Kidney (tissue), 14 donors: Measurements from ENCODE around the gene CEMIP2. TPM values are rescaled to one million over a fixed set of nuclear protein-coding genes. Genes with fewer than 3 reads are reported as not detected.

Source experiments
- DNase-seq, 5 donors: peaks; one replicate each; pipeline ENCODE4 v3.0.0-alpha.2; 2013 to 2020
- FAIRE-seq: peaks from 2 replicates; lab custom pipeline; 2012; peaks lifted over from hg19 to GRCh38; lab: Jason Lieb, UNC
- H3K27ac ChIP-seq, 2 donors: one replicate each; pipeline ENCODE4 v1.7.0; 2013; ENCODE audit warnings: low read depth in 2 of 2, low read length in 2 of 2, inconsistent platforms in 1 of 2
- H3K27me3 ChIP-seq: one replicate; pipeline ENCODE4 v1.7.1; 2013; ENCODE audit warnings: low read length, inconsistent platforms; ENCODE audit not compliant: control insufficient read depth, insufficient read depth
- H3K36me3 ChIP-seq, 3 donors: one replicate each; pipeline versions ENCODE4 v1.7.0 to v1.7.1; 2013; ENCODE audit warnings: low read length in 3 of 3, control low read depth in 1 of 3, inconsistent platforms in 1 of 3; ENCODE audit not compliant: insufficient read depth in 3 of 3, control insufficient read depth in 2 of 3
- H3K4me1 ChIP-seq, 3 donors: one replicate each; pipeline versions ENCODE4 v1.7.0 to v1.7.1; 2013; ENCODE audit warnings: low read length in 3 of 3, inconsistent platforms in 1 of 3, low read depth in 1 of 3; ENCODE audit not compliant: control insufficient read depth in 2 of 3, insufficient read depth in 2 of 3
- H3K4me3 ChIP-seq, 3 donors: one replicate each; pipeline versions ENCODE4 v1.7.0 to v1.8.1; 2013; ENCODE audit warnings: low read length in 3 of 3, control low read depth in 1 of 3, inconsistent platforms in 1 of 3
- H3K9ac ChIP-seq, 3 donors: one replicate each; pipeline versions ENCODE4 v1.7.0 to v1.7.1; 2013; ENCODE audit warnings: low read length in 3 of 3, control low read depth in 1 of 3, inconsistent platforms in 1 of 3
- H3K9me3 ChIP-seq, 3 donors: one replicate each; pipeline versions ENCODE4 v1.7.0 to v1.7.1; 2013; ENCODE audit warnings: low read length in 3 of 3, control low read depth in 1 of 3, inconsistent platforms in 1 of 3; ENCODE audit not compliant: control insufficient read depth in 2 of 3, insufficient read depth in 1 of 3
- intact Hi-C: fragments of 100-400 bp; cut with DNase I; formaldehyde crosslinking; loops from one replicate; pipeline ENCODE4 v1.11.1; 2022
- polyA plus RNA-seq: library from polyadenylated mRNA; stranded (reverse); fragments of 350-450 nt; fragmentation: Illumina TruSeq; extraction: RNeasy Lipid Tissue Mini Kit (QIAGEN cat#74804); gene quantifications from one replicate; pipeline ENCODE4 v1.2.3, GENCODE V29; 2014; ENCODE audit warnings: low read depth, low replicate concordance; ENCODE audit not compliant: insufficient read depth
- total RNA-seq: library from RNA; stranded (reverse); fragmentation: NEBNext Ultra II Directional; extraction: Animal tissue kit (Norgen Biotek cat#: 25700); gene quantifications from one replicate; pipeline ENCODE4 v1.2.1, GENCODE V29; 2021
- TF ChIP-seq, protein P1 (sequence below): IDR thresholded peaks from 3 replicates; pipeline ENCODE4 v1.5.1; 2012; ENCODE audit warnings: mild to moderate bottlenecking, moderate library complexity, borderline replicate concordance; ENCODE audit not compliant: insufficient read depth; ENCODE audit errors: extremely low read depth
- donor health status: control.
- donor health status: control.
- donor health status: control.
- donor health status: control.
- donor health status: control.
- donor health status: DM: yes; HTN: yes; CAD: no.
- donor health status: Normal renal cell carcinoma (clear cell type).

Gene CEMIP2
- total and polyA plus RNA-seq, 2 donors from 2014 or later: 13.9 to 70.7 TPM

DNA sequence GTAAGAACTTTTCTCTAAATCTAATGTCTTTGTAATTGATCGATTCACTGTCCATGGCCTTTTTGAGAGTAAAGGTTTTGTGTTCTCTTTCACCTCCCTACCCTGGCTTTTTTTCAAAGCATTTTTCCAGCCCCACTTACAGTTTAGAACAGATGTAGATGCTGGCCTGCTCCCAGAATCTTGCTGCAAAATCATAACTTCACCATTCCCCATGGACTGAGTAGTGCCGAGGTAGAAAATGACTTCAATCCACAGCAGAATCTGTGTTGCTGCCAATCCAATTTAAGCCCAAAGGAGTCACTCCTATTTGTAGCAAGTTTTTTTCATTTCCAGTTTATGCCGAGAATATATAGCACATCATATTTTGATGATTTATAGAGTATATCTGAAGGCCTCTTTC lies 46.5 kb upstream of the CEMIP2 start:
- Histone ChIP-seq H3K4me3 (no peak overlapping the region), H3K27me3 (no peaks in the 10 kb centered on the region), H3K9me3 (no peaks in the 10 kb centered on the region), H3K27ac (no peak overlapping the region), H3K9ac (no peak overlapping the region), H3K36me3 (no peaks in the 10 kb centered on the region), H3K4me1 (peaks cover 0 to 2% (median 0%) of the 10 kb centered on the region in 3 donors)
- DNase-seq (no peak), FAIRE-seq (no peak)
- intact Hi-C loops: no loop called here
- TF ChIP-seq, protein P1, sequence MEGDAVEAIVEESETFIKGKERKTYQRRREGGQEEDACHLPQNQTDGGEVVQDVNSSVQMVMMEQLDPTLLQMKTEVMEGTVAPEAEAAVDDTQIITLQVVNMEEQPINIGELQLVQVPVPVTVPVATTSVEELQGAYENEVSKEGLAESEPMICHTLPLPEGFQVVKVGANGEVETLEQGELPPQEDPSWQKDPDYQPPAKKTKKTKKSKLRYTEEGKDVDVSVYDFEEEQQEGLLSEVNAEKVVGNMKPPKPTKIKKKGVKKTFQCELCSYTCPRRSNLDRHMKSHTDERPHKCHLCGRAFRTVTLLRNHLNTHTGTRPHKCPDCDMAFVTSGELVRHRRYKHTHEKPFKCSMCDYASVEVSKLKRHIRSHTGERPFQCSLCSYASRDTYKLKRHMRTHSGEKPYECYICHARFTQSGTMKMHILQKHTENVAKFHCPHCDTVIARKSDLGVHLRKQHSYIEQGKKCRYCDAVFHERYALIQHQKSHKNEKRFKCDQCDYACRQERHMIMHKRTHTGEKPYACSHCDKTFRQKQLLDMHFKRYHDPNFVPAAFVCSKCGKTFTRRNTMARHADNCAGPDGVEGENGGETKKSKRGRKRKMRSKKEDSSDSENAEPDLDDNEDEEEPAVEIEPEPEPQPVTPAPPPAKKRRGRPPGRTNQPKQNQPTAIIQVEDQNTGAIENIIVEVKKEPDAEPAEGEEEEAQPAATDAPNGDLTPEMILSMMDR: no peak

DNA sequence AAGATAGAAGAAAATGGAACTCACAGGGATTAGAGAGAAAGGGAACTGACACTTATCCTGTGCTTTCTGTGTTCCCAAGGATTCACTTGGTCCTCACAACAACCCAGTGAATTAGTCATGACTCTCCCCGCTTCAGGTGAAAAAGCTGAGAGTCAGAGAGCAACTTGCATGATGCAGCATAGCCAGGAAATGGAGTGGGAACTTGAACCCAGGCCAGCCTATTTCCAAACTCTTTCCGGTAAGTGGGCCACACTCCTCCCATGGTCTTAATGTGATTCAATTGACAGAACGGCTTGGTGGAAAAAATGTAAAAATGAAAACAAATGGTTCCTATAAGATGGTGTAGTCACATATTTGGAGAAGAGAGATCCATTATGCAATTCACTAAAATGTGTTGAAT lies 45.9 kb upstream of the CEMIP2 start:
- no peak for DNase-seq
- H3K9me3 ChIP-seq: no peaks in the 10 kb centered on the region
- no peak overlapping the region for H3K9ac ChIP-seq
- peaks cover 0 to 2% (median 0%) of the 10 kb centered on the region in 3 donors for H3K4me1 ChIP-seq
- H3K4me3 ChIP-seq: no peak overlapping the region
- intact Hi-C loops: no loop called here
- no peak for FAIRE-seq
- no peaks in the 10 kb centered on the region for H3K27me3 ChIP-seq
- H3K36me3 ChIP-seq: no peaks in the 10 kb centered on the region
- H3K27ac ChIP-seq: no peak overlapping the region
- TF ChIP-seq, protein P1: no peak

DNA sequence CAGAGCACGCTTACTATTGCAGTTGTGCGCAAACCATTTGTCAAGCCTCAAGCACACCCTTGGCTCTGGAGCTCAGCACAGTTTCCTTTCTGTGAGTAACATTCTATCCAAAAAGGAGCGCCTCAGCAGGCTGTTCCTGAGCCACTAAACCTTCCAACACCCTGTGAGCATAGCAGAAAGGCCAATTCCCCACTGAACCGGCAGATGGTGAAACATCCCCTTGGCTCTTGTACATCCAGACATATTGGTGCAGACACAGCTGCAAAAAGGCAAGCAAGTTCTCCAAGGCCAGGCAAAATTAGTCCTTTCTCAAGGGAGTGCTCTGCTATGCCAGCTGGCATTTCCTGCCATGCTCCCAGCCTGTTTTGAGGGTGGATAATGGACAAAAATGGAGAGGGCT lies 44.1 kb upstream of the CEMIP2 start:
- DNase-seq (no peak), FAIRE-seq (no peak)
- Histone ChIP-seq H3K4me3 (no peak overlapping the region), H3K27ac (no peak overlapping the region), H3K27me3 (no peaks in the 10 kb centered on the region), H3K9me3 (no peaks in the 10 kb centered on the region), H3K9ac (no peak overlapping the region), H3K36me3 (no peaks in the 10 kb centered on the region), H3K4me1 (peaks cover 0 to 2% (median 0%) of the 10 kb centered on the region in 3 donors)
- intact Hi-C loops: no loop called here
- TF ChIP-seq, protein P1: no peak

DNA sequence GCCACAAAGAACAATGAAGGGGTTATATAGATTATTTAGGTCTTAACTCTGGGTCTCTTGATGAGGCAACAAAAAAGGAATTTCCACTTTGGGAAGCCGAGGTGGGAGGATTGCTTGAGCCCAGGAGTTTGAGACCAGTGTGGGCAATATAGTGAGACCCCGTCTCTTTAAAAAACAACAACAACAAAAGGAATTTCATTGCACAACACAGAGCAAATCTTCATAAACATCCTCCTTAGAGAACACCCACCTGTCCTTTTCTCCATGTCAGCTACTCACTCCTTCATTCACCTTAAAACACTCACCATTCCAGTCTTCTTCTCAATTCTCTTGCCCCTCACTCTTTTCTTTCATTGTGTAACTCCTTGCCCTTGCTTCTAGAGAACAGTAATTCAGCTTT lies 39.8 kb upstream of the CEMIP2 start:
- no peak for DNase-seq
- H3K36me3 ChIP-seq: no peaks in the 10 kb centered on the region
- no peaks in the 10 kb centered on the region for H3K4me1 ChIP-seq
- H3K27me3 ChIP-seq: no peaks in the 10 kb centered on the region
- H3K9ac ChIP-seq: no peak overlapping the region
- no peak overlapping the region for H3K27ac ChIP-seq
- H3K4me3 ChIP-seq: no peak overlapping the region
- no peak for FAIRE-seq
- H3K9me3 ChIP-seq: no peaks in the 10 kb centered on the region
- intact Hi-C loops: no loop called here
- TF ChIP-seq, protein P1: no peak
